ENCODE data around the gene ACTRT3.
A peak's percentile ranks its signal among the peaks of the same experiment; 100 is the strongest.

The ACTRT3 gene

GRCh38 chr3:169769287-169770181, at the start of gene ACTRT3:
ACTRT3 (minus strand) TSS chr3:169769561; CDS start chr3:169769520, 41 bp downstream.
- DNase-seq (ENCODE audit: low read depth in 2 of 2), result peak; percentile 57 to 60

- no peak for DNase-seq (ENCODE audit: low read depth in 2 of 2)
Observed at GRCh38 chr3:169818316-169818715, 49.0 kb upstream of the ACTRT3 start.

DNA sequence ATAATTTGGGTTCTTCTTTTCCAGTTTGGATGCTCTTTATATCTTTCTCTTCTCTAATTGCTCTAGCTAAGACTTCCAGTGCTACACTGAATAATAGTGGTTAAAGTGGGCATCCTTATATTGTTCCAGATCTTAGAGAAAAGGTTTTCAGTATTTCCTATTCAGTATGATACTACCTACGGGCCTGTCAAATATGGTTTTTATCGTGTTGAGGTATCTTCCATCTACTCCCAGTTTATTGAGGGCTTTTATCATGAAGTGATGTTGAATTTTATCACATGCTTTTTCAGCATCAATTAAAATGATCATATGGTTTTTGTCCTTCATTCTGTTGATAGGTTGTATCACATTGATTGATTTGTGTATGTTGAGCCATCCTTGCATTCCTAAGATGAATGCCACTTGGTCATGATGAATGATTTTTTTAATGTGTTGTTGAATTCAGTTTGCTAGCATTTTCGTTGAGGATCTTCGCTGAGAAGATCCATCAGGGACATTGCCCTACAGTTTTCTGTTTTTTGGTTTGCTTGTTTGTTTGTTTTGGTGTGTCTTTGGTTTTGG, 46.3 kb upstream of the ACTRT3 start:
- no peak for DNase-seq (ENCODE audit: low read depth in 2 of 2)

- peak; percentile 62 to 68 for DNase-seq (ENCODE audit: low read depth in 2 of 2)
Observed at GRCh38 chr3:169813757-169814517, 44.6 kb upstream of the ACTRT3 start.

- DNase-seq (ENCODE audit: low read depth in 2 of 2), result no peak
Observed at GRCh38 chr3:169813278-169813677, 43.9 kb upstream of the ACTRT3 start.

DNA sequence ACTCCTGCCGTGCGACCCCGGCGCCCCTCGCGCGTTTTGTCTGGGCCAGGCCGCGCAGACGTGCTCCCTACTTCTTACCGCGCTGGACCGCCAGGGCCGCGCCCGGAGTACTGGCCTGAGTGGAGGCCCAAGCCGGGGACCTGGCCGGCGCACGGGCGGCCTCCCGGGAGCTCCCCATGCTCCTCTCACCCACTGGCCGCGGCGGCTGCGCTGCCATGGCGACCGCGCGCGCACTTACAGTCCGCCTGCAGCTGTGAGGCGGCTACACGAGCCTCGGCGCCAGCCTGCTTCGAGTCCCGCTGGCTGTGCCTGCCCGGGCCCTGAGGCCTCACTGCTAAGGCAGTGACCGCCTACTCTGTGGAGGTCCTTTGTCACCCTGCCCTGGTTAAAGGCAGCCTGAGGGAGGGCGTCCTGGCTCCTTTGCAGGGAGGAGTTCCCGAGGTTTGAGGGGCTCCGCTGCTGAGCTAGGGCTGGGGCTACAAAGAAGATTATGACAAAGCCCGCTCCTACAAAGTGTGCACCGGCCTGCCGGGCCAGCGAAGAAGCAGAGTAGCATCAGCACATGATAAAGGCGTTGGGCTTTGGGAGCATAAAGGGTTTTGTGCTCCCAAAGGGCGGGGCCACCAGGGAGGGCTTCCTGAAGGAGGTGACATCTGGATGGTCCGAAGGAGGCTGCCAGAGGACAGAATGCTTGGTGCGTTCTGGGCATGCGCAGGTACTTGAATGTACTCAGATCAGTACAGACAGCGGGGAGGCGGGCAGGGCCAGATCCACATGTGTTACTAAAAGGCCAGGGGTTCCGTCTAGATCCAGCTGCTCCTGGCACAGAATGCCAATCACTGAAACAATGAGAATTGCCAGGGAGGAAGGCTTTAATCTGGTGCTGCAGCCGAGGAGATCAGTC, 43.2 kb upstream of the ACTRT3 start, which contains the start of the genes LRRC34 and LRRIQ4:
TSS of gene LRRC34 (minus strand) at position 573 of the 904 bp plus-strand sequence. CDS start at position 217, 356 bp downstream.
TSS of gene LRRIQ4 (plus strand) at position 539 of the 904 bp plus-strand sequence. CDS start 9,052 bp downstream, outside the sequence.
- DNase-seq (ENCODE audit: low read depth in 2 of 2), result peak; percentile 73

GRCh38 chr3:169811631-169812331, 42.4 kb upstream of the ACTRT3 start:
- DNase-seq (ENCODE audit: low read depth in 2 of 2), result peak in 1 of 2 donors; percentile 5

DNA sequence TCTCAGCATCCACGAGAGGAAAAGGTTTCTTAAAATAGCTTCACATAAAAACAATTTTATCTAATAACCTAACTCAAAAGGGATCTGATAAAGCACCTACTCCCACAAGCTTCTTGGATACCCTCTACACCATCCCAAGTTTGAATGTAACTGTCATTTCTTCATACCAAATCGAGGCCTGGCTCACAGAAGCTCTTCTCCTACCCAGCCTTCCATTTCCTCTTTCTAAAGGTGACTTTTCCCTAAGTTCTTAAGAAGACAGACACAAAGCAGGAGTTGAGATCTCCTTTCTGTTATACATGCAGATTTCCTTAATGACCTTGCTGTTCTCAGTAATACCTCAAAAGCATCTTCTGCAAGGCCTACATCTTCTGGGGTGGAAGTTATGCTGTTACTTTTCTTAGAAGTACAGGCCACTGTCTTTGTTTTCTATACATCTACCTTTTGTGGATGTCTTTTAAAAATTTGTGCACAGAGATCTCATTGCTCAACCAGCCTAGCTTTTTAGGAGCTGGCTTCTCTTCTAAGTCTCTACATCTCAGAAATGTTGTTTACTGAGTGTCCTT, 40.0 kb upstream of the ACTRT3 start:
- DNase-seq (ENCODE audit: low read depth in 2 of 2), result no peak

DNA sequence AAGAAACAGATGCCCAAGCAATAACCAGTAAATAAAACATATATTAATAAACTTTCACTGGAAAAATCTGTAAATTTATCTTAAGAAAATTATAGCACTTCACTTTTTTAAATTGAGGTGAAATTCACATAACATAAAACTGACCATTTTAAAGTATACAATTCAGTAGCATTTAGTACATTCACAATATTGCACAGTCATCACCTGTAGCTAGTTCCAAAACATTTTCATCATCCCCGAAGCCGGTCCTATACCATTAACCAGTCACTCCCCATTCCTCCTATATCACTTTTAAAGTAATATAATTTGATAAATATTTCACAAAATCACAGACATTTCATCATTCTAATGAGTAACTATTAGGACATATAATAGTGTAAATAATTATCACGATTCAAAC, 35.3 kb upstream of the ACTRT3 start:
- no peak for DNase-seq (ENCODE audit: low read depth in 2 of 2)

DNA sequence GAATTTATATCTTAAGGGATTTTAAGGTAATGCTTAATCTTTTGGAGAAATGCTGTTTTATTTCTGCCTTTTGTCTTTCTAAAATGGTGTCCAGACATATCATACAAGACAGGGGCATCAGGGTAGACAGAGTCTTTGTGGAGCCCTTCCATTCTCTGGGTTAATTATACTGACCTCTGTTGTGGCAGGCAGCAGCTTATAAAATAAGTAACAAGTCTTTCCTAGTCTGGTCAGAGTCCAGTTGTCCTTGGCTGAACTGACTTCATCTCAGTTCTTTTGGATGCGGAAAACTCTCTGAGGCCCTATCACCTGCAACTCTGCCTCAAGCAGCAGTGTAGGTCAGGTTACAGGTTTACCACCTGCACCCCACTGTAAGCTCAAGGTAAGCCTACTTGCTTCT, 23.0 kb upstream of the ACTRT3 start:
- no peak for DNase-seq (ENCODE audit: low read depth in 2 of 2)

DNA sequence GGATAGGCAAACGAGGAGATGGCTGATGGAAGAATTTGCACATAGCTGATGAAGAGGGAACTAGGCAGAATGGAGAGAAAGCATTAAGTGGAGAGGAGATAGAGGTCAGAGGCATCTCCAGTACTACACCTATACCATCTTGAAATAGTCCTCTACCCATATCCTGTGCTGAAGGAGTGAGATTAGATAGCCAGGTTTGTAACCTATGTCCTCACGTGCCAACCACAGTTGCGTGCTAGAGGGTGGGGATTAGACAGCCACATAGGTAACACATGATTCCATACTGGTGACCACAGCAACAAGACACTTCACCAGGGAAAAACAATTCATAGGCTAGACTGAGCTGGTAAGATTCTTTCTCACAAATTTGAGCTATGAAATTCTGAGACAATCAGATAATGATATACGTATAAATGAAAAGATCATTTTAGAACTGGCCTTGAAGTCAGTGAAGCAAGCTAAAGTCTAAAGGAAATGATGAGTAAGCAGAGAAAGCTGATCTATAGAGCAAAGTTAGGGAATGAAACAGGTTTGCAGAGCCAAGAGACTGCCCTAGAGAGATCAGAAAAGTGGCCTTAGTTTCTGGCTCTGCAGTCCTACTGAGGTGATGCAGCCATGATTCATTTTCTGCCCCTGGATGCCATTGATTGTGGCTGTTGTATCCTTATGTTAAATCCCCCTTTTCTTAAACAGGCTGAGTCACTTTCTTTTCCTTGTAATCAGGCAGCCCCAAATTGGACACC, 21.5 kb upstream of the ACTRT3 start:
- DNase-seq (ENCODE audit: low read depth in 2 of 2), result no peak

- DNase-seq (ENCODE audit: low read depth in 2 of 2), result no peak
Observed at GRCh38 chr3:169790219-169790618, 20.9 kb upstream of the ACTRT3 start.

GRCh38 chr3:169787791-169788190, 18.4 kb upstream of the ACTRT3 start:
- DNase-seq (ENCODE audit: low read depth in 2 of 2), result no peak

DNA sequence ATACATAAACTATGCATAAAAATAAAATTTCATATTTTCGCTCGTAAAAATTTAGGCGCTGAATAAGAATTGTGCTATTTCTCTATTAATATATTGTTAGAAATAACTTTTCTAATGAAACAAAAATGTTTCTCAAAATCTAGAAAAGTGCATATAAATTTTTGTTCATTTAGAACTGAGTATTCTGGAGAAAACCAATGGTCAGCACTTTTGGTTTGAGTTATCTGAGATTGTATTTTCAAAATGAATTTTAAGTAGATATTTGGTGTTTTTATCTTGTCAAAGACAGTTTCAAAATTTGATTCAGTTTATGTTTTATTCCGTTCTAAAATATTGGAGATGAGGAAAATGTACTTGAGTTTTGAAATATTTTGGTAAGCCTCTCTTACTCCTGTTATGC, 17.8 kb upstream of the ACTRT3 start:
- DNase-seq (ENCODE audit: low read depth in 2 of 2), result no peak

GRCh38 chr3:169781209-169781855, 12.0 kb upstream of the ACTRT3 start:
- DNase-seq (ENCODE audit: low read depth in 2 of 2), result no peak

DNA sequence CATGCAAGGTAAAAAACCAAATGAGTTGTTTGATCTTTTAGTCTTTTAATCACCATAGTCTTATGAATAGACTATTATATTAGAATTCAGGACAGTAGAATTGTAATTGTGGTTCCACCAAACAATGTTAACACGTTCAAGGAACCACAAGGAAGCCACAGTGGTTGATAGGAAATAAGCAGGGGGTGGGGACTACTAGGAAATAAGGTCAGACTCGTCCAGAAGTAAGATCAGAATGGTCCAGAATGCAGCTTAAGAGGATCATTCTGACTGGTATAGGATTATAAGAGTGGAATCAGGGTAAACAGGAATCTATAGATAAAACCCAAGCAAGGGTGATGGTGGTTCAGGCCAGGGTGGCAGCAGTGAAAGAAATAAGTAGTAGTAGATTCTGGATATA, 11.4 kb upstream of the ACTRT3 start:
- no peak for DNase-seq (ENCODE audit: low read depth in 2 of 2)

- no peak for DNase-seq (ENCODE audit: low read depth in 2 of 2)
Observed at GRCh38 chr3:169777822-169778221, 8.5 kb upstream of the ACTRT3 start.

GRCh38 chr3:169774186-169774585, 4.8 kb upstream of the ACTRT3 start:
- no peak for DNase-seq (ENCODE audit: low read depth in 2 of 2)
